ENCODE results near the gene RASSF1.
A peak's percentile ranks its signal among the peaks of the same experiment; 100 is the strongest.

Gene RASSF1

DNA sequence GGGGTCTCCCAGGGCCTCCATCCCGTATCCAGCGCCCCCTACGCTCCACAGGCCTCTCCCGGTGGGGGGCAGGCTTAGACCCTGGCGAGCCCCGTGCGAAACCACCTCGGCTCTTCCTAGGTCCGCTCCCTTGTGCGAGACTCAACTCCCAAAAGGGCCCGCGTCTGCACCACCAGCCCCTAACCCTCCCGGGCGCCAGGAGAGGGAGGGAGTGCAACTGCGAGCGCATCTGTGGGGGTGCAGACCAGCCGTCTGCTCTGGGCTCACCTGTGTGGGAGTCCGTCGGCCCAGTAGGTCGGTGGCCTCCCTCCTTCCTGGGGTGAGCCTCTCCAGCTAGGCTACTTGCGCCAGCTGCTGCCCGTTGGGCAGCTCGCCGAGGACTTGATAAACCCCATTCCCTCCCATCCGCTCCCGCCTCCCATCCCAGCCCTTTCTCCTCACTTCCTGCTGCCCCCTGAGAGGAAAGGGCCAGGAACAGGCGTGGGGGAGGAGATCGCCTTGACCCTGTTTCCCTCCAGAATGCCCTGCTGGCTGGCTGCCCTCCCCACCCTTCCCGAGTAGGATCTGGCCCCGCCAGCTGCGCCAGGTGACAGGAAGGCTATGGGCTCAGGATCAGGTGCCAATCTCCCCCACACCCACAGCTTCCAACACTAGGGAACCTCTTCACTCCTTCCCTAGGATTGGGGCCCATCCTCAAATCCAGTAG lies 18.1 kb downstream of the RASSF1 start, which contains the start of gene HYAL2:
HYAL2 (minus strand) TSS at position 360 of the 706 bp plus-strand sequence. CDS start 2,256 bp downstream, outside the sequence.
- peak within 1 kb of the TSS; percentile 73 for H3K4me3 ChIP-seq (ENCODE audit: low read depth, low read length)
- TF ChIP-seq, protein P1, sequence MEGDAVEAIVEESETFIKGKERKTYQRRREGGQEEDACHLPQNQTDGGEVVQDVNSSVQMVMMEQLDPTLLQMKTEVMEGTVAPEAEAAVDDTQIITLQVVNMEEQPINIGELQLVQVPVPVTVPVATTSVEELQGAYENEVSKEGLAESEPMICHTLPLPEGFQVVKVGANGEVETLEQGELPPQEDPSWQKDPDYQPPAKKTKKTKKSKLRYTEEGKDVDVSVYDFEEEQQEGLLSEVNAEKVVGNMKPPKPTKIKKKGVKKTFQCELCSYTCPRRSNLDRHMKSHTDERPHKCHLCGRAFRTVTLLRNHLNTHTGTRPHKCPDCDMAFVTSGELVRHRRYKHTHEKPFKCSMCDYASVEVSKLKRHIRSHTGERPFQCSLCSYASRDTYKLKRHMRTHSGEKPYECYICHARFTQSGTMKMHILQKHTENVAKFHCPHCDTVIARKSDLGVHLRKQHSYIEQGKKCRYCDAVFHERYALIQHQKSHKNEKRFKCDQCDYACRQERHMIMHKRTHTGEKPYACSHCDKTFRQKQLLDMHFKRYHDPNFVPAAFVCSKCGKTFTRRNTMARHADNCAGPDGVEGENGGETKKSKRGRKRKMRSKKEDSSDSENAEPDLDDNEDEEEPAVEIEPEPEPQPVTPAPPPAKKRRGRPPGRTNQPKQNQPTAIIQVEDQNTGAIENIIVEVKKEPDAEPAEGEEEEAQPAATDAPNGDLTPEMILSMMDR (IDR thresholded peaks at IDR 0.05; ENCODE audit: insufficient read depth, low read length, missing control alignments) = no peak
- ChIA-PET POLR2A (interaction anchor here (1.0 to 1.4 kb wide), 2 partner anchors 11 to 15 kb away, joined by 3 read pairs; no protein-coding TSS in a partner anchor), CTCF (interaction anchor here (1.0 to 3.5 kb wide), 13 partner anchors 8 to 246 kb away, joined by 3 to 37 read pairs (median 7); partner anchors contain the start of genes HEMK1, HYAL3 and NAA80)
- no peak for DNase-seq (ENCODE audit: low read depth, low spot score)

DNA sequence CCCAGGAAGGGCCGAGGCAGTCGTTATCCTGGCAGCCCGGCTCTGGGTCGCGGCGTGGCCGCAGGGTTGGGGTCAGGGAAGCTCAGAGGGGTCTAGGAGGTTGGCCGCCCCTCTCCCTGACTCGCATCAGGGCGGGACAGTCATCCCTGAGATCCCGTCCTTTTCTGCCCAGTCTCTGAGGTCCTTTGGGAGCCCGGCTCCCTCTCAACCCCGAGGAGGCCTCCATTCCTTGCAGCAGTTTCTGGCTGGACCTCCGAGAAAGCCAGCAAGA lies 18.6 kb downstream of the RASSF1 start:
- ChIA-PET POLR2A (interaction anchor here (1.0 to 1.4 kb wide), 2 partner anchors 11 to 15 kb away, joined by 3 read pairs; no protein-coding TSS in a partner anchor), CTCF (interaction anchor here (1.0 to 3.5 kb wide), 11 partner anchors 8 to 247 kb away, joined by 3 to 37 read pairs (median 7); partner anchors contain the start of genes HEMK1, HYAL3 and NAA80)
- H3K4me3 ChIP-seq (ENCODE audit: low read depth, low read length) = peak overlapping the region; percentile 73
- DNase-seq (ENCODE audit: low read depth, low spot score) = no peak
- TF ChIP-seq, protein P1 (IDR thresholded peaks at IDR 0.05; ENCODE audit: insufficient read depth, low read length, missing control alignments) = no peak

DNA sequence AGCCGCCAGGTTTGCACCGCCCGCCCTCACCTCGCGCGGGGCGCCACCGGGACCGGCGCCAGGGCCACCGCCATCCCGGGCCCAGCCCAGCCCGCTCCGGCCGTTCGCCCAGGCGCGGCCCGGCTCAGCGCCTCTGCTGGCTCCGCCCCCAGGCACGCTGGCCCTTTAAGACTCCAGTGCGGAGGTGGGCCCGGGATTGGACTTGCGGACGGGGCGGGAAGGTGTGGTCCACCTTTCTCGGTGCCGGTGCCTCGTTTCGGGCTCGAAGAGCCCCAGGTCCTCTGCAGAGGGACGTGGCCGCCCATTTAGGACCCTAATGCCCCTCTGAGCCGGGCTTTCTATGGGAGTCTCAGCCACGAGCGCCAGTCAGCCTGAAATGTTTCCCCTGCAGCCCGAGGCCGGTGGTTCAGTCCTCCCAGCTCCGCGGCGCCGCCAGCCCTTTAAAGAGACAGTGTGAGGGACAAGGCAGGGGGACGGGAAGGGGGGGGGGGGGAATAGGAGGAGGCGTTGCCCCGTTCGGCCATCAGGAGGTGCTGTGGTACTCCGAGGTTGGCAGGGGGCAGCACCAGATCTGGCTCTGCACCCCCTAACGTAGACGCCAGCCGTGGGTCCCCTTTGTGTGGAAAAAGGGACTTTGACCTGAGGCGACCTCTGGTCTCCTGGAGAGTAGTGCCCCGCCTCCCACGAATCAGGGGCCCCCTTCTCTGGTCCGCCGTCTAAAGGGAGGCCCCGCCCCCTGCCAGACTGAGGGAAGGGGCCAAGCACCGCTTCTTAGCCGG lies 19.1 kb downstream of the RASSF1 start:
- ChIA-PET POLR2A (interaction anchor here (1.0 to 1.4 kb wide), 2 partner anchors 12 to 16 kb away, joined by 3 read pairs; no protein-coding TSS in a partner anchor), CTCF (interaction anchor here (0.6 to 3.5 kb wide), 11 partner anchors 7 to 247 kb away, joined by 3 to 37 read pairs (median 7); partner anchors contain the start of gene HEMK1)
- TF ChIP-seq, protein P1 (IDR thresholded peaks at IDR 0.05; ENCODE audit: insufficient read depth, low read length, missing control alignments) = peak; percentile 60
- peak overlapping the region; percentile 73 for H3K4me3 ChIP-seq (ENCODE audit: low read depth, low read length)
- DNase-seq (ENCODE audit: low read depth, low spot score) = no peak

DNA sequence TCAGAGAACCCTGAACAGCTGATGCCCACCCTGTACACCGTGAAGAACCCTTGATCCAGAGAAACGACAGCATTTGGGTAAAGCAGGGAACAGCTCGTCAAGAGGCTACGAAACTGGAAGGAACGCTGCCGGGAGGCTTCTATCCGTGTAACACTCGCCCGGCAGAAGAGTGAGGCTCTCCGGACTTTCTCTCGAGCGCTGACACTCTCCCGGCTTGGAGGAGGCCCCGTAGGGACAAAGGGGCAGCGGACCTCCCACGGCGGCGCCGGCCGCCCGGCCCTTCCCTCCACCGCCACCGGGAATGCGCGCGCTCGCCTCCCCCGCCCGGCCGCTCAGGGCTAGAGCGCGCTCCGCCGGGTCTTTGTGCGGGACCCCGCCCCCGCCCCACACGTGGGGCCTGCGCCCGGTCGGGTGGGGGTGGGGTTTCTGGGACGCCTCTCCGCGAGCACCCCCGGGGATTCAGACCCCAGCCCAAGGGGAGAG lies 19.7 kb downstream of the RASSF1 start:
- DNase-seq (ENCODE audit: low read depth, low spot score) = no peak
- POLR2A ChIA-PET = no interaction called here
- TF ChIP-seq, protein P1 (IDR thresholded peaks at IDR 0.05; ENCODE audit: insufficient read depth, low read length, missing control alignments) = no peak
- peak overlapping the region; percentile 73 for H3K4me3 ChIP-seq (ENCODE audit: low read depth, low read length)
- CTCF ChIA-PET = interaction anchor here (0.6 to 3.5 kb wide), 6 partner anchors 10 to 129 kb away, joined by 3 to 11 read pairs (median 6); partner anchors contain the start of genes HYAL3 and NAA80

DNA sequence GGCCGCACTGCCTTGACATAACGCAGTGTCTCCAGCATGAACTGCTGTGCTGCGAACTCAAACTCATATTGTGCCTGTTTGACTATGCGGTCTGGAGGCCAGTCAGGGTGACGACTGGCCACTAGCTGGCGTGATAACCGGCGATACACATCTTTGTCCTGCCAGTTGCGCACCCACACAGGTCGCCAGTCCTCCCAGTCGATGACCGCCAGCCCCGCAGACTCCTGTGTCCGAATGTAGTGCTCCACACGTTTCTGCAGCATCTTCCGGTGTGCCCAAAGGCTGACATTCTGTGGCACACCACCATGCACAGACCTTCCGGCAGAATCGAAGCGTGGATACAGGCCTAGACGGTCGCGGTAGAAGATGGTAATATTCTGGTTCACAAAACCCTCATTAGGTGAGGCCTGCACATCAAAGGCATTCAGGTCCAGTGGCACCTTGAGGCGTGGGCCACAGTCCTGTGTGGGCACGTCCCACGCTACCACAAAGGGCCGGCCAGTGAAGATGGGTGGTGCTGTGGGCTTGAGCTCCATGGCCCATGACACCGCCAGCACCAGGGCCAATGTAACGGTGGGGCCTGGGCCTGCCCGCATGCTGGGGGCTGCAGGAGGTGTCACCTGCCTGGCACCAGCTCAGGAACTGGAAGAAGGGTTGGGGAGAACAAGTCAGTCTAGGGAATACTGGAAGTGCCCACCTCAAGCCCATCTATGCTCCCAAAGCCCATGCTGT lies 20.6 kb downstream of the RASSF1 start:
- DNase-seq (ENCODE audit: low read depth, low spot score) = no peak
- TF ChIP-seq, protein P1 (IDR thresholded peaks at IDR 0.05; ENCODE audit: insufficient read depth, low read length, missing control alignments) = no peak
- POLR2A ChIA-PET = no interaction called here
- CTCF ChIA-PET = interaction anchor here (0.7 to 3.5 kb wide), 5 partner anchors 21 to 156 kb away, joined by 3 to 11 read pairs (median 3); partner anchors contain the start of genes HYAL3 and NAA80
- peak overlapping the region; percentile 73 for H3K4me3 ChIP-seq (ENCODE audit: low read depth, low read length)

All from AG04449 (cell line).